ENCODE measurements around the gene IFITM2.
"Not testable (repeated sequence)": the region's sequence is repeated elsewhere in the genome, so short reads cannot be mapped to it uniquely, and the experiment has no call there.

IFITM2 gene

GRCh38 chr11:327581-327923 lies 19.9 kb downstream of the IFITM2 start:
- DNase-seq, result no peak

GRCh38 chr11:328012-328411 lies 20.4 kb downstream of the IFITM2 start:
- no peak for DNase-seq

GRCh38 chr11:328516-329100 lies 21.0 kb downstream of the IFITM2 start:
- DNase-seq, result not testable (repeated sequence)

GRCh38 chr11:329886-330253 lies 22.3 kb downstream of the IFITM2 start:
- DNase-seq, result no peak

GRCh38 chr11:330307-330693 lies 22.7 kb downstream of the IFITM2 start:
- no peak for DNase-seq

- DNase-seq, result no peak
Observed at GRCh38 chr11:330694-331357, 23.2 kb downstream of the IFITM2 start.

DNA sequence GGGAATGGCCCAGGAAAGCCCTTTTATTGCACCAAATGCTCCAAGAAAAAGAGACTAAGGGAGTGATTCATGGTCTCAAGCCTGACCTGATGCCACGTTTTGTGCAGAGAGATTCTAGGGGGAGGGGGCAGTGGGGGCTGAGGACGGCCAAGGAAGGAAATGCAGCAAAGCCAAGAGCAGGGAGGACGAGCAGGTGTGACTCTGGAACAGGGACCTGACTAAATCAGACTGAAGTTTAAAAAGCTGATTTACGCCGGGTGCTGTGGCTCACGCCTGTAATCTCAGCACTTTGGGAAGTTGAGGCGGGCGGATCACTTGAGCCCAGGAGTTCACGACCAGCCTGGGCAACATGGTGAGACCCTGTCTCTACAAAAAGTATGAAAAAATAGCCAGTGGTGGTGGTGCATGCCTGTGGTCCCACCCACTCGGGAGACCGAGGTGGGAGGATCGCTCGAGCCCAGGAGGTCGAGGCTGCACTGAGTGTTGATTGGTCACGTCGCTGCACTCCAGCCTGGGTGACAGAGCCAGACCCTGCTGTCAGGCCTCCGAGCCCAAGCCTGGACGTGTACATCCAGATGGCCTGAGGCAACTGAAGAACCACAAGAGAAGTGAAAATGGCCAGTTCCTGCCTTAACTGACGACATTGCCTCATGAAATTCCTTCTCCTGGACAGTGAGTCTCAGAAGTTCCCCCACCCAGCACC lies 23.9 kb downstream of the IFITM2 start:
- DNase-seq, result no peak

GRCh38 chr11:332651-333480 lies 25.2 kb downstream of the IFITM2 start:
- no peak for DNase-seq

DNA sequence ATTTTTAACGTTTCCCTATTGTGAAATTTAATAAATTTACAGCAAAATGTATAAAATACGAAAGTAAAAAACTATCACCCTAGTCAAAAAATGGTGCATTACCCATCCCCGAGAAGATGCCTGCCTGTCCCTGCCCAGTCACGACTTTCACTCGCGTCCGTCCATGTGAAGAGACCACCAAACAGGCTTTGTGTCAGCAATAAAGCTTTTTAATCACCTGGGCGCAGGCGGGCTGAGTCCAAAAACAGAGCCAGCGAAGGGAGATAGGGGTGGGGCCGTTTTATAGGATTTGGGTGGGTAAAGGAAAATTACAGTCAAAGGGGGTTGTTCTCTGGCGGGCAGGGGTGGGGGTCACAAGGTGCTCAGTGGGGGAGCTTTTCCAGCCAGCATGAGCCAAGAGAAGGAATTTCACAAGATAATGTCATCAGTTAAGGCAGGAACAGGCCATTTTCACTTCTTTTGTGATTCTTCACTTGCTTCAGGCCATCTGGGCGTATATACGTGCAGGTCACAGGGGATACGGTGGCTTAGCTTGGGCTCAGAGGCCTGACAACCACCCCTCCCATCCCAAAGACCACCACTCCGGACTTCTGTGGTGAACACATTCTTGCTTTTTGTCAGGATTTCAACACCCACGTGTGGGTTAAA lies 26.1 kb downstream of the IFITM2 start:
- not testable (repeated sequence) for DNase-seq

- DNase-seq, result no peak
Observed at GRCh38 chr11:334264-334994, 26.8 kb downstream of the IFITM2 start.

DNA sequence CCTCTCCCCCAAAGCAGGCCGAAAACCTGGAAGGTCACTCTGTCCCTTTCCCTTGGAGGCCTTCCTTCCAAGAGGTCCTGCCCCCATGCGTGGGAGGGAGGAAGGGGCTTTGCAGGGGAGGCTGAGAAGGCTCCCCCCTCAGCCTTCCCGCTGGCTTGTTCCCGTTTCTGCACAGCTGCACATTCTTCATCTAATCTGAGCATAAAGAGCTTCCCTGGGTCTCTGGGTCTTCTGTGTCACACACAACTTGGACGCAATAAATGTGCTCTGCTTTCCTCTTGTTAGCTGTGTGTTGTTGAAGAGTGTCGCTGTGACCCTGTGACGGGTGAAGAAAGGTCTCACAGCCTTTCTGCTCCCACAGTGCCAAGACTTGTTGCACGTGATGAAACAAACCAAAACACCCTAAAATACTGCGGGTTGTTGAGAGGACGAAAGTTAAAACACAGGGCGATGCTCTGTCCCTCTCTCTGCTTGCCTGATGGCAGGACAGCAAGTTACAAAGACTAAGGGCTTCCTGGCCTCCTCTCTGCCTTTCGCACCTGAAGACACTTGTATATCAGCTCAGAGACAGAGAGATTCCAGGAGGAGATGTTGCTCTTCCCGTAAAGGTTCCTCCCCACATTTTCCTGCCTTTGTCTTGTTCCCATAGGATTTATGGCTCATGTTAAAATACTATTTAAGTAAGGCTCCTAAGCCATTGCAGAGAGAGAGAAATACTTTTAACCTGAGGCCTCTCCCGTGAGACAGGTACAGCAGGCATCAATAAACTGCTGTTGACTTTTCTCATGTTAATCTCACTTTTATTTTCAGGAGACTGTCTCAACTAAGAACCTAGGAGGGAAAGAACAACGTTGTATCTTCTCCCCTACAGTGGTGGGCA lies 28.4 kb downstream of the IFITM2 start:
- no peak for DNase-seq

- DNase-seq, result no peak
Observed at GRCh38 chr11:336659-337198, 29.1 kb downstream of the IFITM2 start.

GRCh38 chr11:337711-338110 lies 30.1 kb downstream of the IFITM2 start:
- no peak for DNase-seq

- DNase-seq, result no peak
Observed at GRCh38 chr11:339963-340362, 32.3 kb downstream of the IFITM2 start.

DNA sequence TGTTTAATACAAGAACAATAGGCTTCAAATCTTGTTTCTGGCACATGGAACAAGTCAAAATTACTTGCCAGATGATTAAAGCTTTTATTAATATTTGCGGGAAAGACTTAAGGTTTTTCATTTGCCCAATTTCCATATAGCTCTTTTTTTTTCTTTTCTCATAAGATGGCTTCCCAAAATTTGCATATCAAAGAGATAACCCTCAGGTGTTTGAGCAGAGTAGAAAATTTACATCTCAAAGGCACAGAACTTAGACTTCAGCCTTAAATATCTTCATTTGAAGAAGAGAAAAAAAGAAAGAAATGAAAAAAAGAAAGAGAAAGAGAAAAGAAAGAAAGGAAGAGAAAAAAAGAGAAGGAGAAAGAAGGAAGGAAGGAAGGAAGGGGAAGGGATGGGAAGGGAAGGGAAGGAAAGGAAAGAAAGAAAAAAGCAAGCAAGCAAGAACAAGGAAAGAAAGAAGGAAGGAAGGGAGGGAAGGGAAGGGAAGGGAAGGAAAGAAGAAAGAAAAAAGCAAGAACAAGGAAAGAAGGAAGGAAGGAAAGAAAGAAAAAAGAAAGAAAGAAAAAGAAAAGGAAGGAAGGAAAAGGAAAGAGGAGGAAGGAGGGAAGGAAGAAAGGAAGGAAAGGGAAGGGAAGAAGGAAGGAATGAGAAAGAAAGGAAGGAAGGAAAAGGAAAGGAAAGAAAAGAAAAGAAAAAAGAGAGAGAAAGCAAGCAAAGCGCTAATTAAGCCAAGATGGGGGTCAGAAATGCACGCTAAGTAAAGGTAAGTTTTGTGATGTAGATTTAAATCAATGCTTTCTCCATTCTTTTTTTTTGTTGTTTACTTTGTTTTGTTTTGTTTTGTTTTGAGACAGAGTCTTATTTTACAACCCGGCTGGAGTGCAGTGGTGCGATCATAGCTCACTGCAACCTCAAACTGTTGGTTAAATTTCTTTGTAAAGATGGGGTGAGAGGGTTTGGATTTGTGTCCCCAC lies 33.2 kb downstream of the IFITM2 start:
- no peak for DNase-seq

DNA sequence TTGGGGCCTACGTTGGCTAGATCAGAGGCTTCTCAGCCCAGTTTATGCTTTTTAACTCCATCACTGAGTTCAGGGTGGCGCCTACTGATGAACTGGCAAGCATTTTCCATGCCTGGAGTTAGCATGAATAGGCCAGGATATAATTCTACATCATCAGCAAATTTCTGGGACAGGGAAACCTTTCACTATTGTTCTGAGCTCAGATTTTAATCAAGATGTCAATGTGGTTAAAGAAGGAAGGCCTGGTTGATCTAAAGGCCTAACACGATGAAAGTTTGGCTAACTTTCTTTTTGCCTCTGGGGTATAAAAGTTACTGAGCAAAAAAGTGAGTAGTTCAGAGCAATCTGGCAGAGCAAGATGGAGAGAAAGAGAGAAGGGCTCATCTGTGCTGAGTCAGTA lies 34.7 kb downstream of the IFITM2 start:
- DNase-seq, result no peak

DNA sequence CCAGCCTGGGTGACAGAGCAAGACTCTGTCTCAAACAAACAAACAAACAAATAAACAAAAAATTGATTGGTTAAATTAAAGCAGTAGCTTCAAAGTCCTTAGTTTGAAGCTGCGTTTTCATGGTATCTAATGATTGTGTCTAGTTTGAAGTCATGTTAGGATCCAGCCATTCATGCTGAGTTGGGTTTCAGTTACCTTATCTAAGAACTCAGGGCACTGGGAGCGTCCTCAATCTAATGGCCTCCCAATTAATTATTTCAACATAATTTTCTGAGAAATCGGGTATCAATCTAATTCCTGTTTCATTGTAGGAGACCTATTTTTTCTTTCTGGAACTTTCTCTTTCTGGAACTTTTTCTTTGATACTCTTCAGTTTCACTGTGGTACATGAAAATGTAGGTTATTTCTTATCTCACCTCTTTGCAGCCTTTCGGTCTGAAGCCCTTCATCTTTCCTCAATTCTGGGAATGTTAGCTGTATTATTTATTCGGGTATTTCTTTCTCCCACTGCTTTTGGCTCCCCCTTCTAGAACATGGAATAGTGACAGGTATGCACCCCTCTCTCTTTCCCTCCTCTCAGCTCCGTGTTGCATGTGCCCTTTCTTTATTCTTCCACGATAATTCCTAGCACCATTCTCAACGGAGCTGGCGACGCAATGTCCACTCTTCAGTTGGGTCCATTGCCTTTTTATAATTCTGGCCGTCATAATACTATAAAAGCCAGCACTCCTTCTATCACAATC lies 37.4 kb downstream of the IFITM2 start:
- DNase-seq, result no peak

- DNase-seq, result no peak
Observed at GRCh38 chr11:346529-346928, 38.9 kb downstream of the IFITM2 start.

All from stimulated activated CD4-positive, alpha-beta T cell treated with anti-CD3 and anti-CD28 coated beads, Interleukin-4, amount 100 ng/mL, for 24 hours (primary cell).